ENCODE results near the gene LDLRAD1.
"Not testable (repeated sequence)": the region's sequence is repeated elsewhere in the genome, so short reads cannot be mapped to it uniquely, and the experiment has no call there.

LDLRAD1 gene

DNA sequence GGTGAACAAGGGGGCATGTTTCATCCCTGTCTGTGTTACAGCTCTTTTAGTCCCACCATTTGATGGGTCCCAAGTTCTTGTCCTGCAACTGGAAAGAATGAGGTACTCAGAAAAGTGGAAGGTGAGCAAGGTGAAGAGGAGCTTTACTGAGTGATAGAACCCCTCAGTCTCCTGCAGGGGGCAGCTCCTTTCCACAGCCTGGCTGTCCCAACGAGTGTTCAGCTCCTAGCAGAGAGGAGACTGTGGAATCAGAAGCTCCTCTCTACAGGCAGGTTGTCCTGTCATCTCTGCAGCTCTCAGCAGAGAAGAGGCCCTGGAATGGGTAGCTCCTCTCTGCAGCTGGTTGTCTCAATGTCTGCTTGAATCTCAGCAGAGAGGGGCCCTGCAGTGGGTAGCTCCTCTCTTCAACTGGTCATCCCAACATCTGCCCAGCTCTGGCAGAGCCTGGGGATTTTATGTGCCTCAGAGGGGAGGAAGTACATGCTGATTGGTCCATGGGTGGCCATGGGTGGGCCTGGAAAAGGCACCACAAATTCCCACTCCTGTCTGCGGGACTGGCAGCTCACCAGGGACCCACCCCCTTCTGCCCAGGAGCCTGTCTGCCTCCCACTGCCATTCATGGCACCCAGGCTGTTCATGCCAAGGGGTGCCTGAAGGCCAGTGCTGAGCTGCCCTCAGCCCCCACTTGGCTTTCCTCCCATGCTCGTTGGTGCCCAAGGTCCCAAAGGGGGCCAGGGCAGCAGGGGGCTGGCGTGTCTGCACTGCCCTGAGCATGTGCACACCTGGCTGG is 25.7 kb downstream of the LDLRAD1 start:
- DNase-seq = no peak

DNA sequence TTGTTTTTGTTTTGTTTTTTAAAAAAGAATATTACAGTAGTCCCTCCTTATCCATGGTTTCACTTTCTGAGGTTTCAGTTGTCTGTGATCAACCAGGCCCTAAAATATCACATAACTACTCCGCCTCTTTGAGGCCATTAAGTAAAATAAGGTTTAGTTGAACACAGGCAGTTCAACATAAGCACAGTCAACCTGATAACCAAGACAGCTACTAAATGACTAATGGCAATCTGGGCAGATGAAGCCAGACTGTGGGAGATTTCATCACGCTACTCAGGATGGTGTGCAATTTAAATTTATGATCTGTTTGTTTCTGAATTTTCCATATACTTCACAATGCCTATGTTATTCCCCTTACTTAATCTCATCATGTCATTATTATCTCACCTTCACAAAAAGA is 30.1 kb downstream of the LDLRAD1 start:
- no peak for DNase-seq

DNA sequence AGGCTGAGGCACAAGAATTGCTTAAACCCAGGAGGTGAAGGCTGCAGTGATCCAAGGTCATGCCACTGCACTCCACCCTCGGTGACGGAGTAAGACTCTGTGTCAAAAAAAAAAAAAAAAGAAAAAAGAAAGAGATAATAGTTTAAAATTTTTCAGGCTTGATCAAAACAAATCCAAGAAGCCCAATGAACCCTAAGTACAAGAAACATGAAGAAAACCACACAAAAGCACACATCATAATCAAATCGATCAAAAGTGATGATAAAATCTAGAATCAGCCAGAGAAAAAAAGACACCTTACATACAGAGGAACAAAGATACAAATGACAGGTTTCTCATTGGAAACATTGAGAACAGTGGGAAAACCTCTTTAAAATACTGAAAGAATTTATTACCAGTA is 31.5 kb downstream of the LDLRAD1 start:
- no peak for DNase-seq

DNA sequence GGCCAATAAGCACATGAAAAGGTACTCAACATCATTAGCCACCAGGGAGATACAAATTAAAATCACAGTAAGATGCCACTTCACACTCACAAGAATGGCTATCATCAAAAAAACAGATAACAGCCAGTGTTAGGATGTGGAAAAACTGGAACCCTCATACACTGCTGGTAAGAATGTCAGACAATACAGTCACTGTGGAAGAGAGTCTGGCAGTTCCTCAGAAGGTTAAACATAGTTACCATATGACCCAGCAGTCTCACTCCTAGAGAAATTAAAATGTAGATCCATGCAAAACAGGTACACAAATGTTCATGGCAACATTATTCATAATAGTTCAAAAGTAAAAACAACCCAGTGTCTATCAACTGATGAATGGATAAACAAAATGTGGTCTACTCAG is 33.3 kb downstream of the LDLRAD1 start:
- no peak for DNase-seq

DNA sequence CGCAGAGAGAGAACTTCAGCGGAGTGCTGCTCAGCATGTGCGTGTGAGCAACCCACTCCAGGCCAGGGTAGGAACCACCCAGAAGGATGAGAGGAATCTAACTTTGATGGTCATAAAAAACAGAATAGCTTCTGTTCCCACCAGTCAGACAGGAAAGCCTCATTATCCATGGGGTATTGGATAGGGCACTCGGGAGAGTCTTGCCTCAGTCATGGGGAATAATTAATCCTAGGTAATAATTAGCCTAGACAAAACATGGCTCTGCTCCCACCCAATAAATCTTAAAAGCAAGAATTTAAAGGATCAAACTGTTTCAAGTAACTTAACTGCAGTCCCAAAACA is 35.3 kb downstream of the LDLRAD1 start:
- DNase-seq = no peak

DNA sequence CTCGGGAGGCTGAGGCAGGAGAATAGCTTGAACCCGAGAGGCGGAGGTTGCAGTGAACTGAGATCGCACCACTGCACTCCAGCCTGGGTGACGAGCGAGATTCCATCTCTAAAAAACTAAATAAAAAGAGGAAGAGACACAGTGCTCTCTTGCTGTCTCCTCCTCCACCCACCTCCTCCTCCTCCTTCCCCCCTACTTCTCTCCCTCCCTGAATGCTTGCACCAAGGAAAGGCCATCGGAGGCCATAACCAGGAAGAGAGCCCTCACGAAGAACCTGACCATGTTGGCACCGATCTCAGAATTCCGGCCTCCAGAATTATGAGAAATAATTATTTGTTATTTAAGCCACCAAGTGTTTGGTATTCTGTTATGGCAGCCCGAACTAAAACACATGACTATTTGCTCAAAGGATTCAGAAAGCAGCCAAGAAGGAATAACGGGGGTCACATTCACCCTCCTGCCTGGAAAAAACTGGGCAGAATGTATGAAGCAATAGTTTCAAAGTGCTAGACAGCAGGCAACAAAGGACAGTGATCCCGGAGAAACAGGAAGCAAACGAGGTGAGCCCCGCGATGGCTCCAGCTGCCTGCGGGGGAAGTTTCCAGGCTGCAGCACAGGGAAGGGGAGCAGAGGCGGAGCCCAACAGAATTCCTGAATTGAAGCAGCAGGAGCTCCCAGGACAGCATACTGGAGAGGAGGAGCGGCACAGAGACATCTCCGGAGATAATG is 35.8 kb downstream of the LDLRAD1 start:
- no peak for DNase-seq

DNA sequence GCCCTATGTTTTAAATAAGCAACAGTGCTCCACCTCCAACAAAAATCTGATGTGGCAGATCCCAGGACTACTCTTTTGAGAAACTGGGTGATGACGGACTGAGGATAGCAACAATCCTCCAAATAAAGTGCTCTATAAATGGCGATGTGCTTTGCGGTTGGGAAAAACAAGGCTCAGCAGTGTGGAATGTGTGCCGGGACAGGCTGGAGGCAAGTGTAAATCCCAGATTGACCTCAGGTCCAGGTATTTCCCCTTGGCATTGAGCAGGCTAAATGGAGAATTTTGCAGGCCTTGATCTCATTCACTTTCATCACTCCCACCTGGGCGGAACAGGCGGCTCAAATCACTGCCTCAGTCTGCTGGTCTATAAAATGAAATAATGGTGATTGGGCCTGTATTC is 36.8 kb downstream of the LDLRAD1 start:
- DNase-seq = no peak

DNA sequence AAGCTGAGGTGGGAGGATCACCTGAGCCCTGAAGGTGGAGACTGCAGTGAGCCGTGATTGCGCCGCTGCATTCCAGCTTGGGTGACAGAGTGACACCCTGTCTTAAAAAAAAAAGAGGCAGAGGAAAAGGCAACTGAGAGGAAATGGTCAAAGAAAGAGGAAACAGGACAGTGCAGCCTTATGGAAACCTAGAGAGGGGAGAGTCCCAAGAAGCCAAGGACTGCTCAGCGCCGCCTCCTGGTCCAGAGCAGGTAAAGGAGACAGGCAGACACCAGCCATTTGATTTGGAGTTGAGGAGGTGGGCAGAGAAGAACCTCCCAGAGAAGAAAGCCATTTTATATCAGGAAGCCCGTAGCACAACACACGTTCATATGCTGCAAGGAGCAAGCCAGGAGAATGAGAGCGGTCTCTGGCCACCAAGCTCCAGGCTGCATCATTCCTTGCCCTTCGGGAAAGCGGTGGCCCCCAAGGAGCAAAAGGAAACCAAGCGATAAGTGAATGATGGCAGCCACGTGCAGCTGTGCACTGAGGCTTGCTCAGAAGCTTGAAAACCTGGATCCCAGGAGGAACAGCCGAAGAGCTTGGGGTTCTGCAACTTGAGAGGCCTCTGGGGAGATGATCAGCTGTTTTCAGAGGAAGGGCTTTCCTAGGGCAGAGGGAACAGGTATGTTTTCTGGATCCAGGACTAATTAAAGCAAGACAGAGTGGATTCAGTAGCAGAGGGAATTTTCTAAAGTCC is 38.1 kb downstream of the LDLRAD1 start:
- no peak for DNase-seq

DNA sequence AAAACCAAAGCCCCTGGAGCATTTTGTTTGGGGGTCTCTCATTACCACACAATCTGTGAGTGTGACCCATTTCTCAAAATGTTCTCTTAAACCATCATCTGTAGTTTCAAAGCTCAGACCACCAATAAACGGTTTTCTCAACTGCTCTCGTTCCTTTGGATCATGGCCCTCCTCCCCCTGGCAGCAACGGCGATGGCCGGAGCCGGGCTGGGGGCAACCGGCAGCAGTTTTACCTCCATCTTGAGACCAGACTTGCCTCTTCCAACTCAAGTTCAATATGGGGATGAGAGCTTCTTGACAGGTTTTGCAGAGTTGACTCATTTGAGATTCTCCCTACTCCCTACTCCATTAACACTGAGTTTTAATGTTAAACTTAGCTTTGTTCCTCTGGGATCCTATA is 42.1 kb downstream of the LDLRAD1 start:
- no peak for DNase-seq

DNA sequence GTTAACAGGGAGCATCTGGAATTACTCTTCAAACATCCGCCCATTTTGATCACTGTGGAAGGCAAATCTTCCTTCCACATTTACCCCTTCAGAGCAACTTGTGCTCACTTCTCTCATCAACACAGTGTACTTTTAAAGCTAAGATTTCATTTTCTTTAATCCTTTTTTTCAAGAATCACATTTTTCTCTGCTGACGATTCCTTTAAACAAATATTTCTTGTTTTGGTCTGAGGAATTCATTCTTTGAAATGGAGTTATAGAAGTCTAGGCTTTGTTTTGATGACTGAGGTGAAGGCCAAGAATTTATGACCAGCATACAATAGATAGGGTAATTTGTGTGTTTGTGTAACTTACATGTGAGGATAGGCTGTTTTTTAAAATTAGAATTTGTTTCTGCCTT is 46.3 kb downstream of the LDLRAD1 start:
- no peak for DNase-seq

DNA sequence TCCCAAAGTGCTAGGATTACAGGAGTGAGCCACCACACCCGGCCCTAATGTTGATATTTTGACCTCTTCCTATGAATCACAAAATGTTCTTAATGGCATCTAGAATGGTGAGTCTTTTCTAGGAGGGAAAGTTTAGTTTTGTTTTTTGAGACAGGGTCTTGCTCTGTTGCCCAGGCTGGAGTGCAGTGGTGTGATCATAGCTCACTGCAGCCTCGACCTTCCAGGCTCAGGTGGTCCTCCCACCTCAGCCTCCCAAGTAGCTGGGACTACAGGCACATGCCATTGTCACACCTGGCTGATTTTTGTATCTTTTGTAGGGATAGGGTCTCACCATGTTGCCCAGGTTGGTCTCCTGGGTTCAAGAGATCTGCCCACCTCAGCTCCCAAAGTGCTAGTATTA is 48.7 kb downstream of the LDLRAD1 start:
- not testable (repeated sequence) for DNase-seq

DNA sequence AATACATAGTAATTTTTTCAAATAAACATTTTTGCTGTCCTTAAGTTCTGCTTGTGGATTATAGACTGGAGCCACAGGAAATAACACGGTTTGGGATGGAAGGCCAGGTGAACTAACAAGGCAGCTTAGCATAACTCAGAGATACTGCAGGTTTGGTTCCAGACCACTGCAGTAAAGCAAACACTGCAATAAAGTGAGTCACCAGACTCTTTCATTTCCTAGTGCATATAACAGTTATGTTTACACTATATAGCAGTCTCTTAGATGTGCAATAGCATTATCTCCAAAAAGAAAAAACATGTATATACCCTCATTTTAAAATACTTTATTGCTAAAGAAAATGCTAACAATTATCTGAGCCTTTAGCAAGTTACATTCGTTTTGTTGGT is 49.9 kb downstream of the LDLRAD1 start:
- DNase-seq = no peak

DNA sequence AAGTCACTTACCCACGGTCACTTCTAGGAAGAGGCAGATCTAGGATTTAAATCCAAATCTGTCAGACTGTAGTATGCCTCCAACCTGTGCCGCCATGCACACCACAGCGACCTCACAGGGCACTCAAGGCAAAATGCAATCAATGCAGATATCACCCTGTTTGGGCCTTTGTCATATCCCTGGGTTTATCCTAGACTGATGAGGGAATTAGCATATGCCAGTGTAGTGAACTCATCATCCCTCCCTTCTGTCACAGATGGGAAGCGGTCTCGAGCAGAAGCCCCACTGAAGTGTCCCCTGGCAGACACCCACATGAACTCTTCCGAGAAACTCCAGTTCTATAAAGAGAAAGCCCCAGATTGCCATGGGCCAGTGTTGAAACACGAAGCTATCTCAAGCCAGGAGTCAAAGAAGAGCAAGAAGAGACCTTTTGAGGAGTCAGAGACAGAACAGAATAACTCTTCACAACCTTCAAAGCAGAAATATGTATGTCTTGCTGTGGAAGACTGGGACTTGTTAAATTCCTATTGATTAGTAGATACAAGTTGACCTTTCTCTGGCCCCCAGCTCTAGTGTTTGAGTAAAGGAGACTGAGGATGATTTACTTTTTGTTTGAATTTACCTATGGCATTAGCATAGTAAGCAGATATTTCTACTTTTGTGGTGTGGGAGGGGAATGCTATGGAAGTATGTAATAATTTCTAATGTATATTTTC is 50.4 kb downstream of the LDLRAD1 start:
- no peak for DNase-seq

DNA sequence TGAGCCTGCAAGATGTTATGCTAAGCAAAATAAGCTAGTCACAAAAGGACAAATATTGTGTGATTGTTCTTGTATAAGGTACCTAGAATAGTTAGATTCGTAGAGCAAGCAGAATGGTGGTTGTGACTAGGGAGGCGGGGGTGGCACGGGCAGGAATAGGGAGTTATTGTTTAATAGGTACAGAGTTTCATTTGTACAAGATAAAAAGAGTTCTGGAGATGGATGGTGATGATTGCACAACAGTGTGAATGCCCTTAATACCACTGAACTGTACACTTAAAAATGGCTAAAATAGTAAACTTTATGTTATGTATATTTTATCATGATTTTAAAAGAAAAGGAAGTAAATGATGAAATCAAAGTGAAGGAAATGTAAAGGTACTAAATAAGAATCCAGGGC is 51.2 kb downstream of the LDLRAD1 start:
- no peak for DNase-seq

DNA sequence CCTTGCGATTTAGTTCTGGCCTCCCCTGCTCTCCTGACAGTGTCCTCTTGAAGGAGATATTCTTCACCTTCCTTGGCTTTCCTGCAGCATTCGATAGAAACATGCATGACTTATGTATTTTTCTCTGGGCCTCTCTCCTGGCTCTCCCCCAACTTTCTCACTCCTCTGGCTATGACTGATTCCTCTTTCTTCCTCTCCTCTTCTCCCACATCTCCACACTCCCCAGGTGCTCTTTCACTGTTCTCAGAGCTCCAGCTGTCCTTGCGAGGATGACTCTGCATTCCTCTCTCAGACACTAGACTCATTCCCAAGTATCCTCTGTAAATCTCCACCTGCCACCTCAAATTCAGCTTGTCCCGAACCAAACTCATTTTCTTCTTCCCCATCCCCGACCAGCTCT is 53.9 kb downstream of the LDLRAD1 start:
- DNase-seq = no peak

DNA sequence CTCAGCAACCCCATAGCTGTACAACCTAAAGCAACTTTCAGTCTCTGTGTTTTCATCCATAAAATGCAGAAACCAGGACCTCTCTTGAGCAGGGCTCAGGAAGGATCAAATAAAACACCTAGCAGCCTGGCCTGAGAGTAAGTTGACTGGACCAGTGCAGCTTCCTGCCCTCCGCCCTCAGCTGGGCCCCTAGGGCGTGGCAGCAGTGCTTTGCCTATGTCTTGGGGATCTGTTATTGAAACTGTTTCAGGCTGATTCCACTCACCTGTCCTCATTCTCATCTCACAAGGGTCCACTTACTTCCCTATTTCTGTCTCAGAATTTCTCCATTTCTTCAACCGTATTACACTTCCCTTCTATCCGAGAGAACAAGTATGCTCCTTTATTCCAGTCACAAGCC is 54.5 kb downstream of the LDLRAD1 start:
- no peak for DNase-seq

DNA sequence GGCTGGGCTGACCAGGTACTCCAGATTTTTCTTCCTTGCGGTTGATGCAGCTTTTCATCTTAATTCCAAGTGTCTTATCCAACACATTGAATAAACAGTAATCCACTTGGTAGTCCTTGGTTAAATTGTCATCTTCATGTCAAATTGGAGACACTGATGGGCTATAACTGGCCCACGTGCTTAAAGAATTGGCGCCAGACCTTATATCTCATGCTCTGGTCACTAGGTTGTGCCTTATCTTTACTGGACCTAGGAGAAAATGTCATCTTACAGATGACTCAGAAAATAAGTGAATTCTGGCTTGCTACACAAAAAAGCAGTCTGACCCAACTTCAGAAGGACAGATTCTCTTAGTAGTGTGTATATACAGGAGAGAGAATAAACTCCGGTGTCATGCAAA is 55.6 kb downstream of the LDLRAD1 start:
- no peak for DNase-seq

DNA sequence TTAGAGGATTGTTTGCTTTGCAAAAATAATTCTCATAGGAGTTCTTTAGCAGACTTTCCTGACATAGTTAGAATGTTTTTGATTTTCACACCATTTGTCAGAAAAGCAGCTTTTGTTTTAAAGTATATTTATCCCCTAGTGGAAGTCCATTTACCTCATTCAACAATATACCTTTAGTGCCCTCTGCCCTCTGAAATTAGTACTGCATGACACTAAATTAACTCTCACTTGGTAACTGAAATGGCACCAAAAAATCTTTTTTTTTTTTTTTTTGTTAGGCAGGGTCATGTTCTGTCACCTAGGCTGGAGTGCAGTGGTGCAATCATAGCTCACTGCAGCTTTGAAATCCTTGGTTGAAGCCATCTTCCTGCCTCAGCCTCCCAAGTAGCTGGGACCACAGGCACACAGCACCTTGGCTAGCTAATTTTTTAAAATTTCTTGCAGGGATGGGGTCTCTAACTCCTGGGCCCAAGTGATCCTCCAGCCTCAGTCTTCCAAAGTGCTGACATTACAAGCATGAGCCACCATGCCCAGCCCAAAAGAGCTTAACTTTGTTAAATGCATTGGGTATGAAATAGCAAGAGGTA is 58.2 kb downstream of the LDLRAD1 start:
- no peak for DNase-seq
